T1000 (cell line): ENCODE data around the gene KMT5B.

ENCODE experiments used
- DNase-seq: peaks from one replicate; lab custom pipeline; 2025; ENCODE audit warnings: mixed read lengths; lab: John Stamatoyannopoulos, UW

KMT5B gene

DNA sequence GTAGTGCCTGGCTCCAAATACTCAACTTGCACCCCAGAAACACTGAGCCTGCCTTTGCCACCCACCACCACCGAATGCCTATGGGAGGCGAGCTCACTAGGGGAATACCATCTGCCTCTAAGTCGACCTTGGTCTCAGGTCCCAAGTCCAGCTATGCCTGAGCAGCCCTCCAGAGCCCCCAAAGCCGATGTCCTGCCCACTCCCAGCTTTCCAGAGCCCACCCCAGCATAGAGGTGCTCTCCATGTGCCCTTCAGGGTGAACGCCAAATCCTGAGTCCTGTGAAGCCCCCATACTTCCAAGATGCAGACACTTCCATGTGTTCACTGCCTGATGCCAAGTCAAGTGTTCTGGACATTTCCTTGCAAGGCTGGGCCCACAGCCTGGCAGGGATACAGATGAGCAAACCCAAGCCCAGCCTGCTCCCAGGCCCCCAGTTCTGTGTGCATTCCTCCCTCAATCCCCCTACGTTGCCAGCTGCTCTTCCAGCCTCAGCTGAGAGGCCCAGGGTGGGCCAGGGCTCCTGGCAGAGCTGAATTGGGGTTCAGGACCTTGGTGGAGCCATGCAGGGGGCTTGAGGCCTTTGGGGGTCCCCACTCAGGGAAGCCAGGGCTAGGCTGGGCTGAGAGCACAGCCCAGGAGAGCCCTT lies 2.6 kb upstream of the KMT5B start:
- no peak for DNase-seq

DNA sequence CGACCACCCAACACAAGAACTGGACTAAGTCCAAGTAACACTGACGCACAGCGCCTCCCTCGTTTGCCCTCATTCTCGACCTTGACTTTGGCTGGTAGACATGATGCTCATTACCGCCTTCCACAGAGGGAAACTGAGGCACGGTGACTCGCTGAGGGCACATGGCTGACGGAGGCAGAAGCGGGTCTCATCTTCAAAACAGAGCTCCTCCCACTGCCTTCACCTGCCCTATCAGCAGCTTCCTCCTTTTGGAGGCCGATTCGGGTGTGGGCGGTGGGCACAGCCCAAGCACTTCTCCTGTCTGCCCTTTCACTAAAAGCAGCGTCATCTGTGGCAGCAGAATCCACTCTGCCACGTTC lies 2.0 kb upstream of the KMT5B start:
- no peak for DNase-seq

DNA sequence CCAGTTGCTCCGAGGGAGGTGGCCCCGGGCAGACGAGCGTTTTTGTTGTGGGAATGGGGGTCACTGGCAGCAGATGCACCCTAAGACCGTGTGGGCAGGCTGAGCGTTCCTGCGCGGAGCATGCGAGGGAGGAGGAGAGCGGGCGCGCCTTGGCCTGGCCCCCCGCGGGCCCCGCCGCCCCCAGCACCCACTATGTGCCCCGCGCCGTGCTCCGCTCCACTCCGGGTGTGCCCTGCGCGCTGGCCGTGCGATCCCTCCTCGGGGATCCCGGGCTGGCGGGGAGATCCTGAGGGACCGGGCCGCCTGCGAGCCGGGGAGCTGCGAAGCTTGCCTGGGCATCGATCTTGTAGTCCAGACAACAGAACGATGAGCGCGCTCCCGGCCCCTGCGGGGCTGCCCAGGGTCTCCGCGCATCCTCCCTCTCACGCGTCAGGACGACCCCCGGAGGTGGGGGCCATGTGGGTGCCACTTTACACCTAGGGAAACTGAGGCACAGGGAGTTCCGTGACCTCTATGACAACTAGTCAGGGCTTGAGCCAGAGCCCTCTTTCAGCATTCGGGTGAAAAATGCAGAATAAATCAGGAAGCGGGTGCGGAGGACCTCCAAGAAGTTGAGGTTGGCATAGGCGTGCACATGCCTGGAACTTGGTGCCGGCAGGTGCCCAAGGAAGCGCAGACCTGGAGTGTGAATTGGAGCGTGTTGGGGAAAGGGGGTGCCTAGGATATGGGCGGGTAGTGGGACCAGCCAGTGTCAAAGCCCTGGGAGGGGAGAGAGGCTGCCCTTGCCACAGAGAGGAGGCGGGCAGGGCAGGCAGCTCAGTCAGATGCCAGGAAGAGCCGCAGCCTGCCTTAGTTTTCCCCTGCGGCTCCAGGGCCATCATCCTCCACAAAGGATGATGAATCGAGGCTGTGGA lies 1.3 kb upstream of the KMT5B start:
- peak; percentile 34 for DNase-seq

DNA sequence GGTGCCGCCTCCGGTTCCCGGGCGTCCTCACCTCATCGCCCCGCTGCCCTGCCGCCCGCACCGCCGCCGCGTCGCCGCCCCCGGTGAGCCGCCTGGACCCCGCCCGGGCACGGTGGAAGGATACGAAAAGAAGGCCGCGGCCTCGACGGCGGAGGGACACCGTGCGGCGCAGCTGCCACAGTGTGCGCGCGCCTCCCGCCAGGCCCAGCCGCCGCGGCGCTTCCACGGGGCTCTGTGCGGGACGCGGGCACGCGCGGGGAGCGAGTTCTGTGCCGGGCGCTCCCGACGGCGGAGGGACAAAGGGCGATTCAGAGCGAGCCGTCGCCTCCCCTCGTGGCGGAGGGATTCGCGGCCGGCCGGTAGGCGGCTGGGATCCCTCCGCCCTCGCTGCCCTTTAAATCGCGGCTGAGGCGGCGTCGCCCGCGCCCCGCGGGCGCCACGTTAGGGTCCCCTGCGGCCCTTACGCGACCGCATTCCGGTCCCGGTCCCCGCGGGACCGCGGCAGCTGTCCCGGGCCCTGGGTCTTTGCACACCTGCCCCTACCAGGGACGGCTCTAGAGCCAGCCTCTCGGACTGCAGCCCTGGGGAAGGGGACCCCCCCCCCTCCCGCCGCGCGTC lies 568 bp upstream of the KMT5B start:
- DNase-seq, result peak; percentile 86

DNA sequence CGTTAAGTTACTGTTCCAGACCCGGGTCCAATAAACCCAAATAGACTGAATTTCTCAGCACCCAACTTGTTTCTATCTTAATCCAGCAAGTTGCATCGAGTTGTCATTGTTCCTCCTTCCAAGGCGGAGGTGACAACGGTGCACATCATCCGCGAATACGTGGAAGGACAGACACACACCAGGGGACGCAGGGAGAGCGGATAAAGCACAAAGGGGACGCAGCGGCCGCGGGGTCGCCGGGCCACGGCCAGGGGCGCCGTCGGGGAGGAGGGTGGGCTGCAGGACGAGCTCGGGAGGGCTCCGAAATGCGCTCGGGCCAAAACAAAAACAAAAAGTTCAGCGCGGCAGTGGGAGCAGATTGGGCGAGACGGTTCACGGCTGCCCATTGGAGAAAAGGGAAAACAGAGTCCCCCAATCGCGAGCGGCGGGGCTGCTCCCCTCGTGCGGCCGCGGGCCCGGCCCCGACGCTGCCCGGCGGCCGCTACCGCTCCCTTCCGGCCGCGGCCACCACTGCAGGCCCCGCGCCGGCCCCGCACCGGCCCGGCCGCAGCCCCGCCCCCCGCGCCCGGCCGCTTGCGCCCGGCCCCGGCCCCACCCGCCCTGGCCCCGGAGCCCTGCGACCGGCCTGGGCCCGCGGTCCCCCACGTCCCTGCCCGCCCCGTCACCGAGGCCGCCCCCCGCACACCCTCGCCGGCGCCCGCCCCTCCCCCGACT lies 518 bp downstream of the KMT5B start:
- peak; percentile 32 for DNase-seq

DNA sequence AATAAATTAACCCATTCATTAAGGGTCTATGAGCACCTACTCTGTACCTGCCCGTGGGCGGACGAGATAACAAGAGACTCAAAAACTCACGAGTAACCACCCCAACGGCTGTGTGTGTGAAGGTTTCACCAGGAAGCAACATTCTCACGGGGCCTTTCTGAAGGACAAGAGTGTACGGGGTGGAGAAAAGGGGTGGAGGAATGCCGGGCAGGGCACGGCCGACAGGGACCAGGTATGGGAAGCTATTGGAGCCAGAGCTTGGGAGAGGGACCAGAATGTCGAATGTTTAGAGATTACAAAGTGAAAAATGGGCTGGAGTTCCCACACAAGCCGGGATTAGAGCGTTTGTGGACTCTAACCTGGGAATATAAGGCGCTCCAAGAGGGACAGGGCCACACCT lies 1.6 kb downstream of the KMT5B start:
- no peak for DNase-seq

DNA sequence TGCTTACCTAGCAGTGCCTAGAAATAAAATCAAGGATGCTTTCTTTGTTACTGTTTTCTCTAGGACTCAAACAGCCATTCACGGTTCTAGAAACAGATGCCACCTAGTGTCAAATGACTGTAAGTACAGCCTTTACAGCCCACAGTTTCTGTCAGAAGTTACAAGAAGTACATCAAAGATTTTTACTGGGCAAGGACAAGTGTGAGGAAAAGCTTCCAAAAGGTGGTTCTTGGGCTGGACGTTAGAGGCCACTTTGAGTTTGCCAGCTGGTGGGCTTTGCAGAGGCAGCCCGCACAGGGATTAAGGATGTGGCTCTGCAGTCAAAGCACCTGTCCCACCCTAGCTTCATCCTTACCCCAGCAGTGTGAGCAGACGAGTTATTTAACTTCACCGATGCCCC lies 6.9 kb downstream of the KMT5B start:
- DNase-seq, result no peak

DNA sequence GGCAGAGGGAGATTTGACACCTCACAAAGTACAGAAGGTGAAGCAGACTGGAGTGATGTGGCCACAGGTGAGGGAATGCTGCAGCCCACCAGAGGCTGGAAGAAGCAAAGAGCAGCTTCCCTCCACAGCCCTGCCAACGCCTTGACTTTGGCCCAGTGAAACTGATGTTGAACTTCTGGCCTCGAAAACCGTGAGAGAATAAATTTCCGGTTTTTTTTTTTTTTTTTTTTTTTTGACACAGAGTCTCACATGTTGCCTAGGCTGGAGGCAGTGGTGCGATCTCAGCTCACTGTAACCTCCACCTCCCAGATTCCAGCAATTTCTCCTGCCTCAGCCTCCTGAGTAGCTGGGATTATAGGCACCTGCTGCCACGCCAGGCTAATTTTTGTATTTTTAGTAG lies 8.7 kb downstream of the KMT5B start:
- DNase-seq, result no peak

DNA sequence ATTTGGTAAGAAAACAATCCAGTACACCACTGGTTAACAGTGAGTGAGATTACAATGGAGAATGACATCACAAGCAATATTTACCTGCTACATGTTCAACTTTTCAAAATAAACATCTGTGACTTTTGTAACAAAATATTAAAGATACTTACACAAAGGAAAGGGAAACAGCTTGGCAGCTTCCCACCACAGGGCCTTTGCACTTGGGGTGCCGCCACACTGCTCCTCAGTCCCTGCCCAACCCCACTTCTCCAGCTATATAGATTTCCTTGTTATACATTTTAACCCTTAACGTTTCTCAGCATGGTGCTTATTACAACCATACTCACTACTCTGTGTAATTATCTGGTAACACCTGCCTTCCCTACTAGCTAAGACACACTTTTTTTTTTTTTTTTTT lies 10.9 kb downstream of the KMT5B start:
- DNase-seq, result no peak

DNA sequence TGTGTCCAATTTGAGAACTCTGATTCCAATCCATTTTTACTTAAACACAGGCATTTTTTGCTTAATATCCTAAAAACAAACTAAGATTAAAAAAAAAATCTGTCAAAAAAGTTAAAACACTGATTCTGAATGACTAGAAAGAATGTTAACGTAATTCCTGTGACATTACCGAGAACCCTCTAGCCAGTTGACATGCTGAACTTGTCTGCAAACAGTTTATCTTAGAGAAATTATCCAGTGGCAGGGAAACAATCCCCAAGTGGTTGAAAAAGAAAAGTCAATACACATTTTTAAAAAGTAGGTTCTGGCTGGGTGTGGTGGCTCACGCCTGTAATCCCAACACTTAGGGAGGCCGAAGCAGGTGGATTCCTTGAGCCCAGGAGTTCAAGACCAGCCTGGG lies 11.6 kb downstream of the KMT5B start:
- no peak for DNase-seq

DNA sequence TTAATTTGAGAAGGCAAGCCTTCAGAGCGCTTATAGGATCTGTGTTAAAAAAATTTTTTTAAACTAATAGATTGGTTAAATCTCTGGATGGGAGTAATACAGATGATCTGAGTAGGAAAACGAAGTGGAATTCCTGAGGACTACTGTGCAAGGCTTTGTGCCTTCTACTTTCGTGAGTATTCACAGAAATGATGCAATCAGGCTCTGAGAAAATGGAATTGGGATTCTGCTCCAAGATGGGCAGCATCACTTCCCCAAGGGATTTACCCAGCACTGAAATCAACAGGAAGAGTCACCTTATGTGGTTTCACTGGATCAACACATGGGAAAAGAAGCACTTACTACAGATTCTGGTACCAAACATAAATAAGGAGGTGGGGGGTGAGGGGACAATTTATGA lies 12.5 kb downstream of the KMT5B start:
- no peak for DNase-seq

DNA sequence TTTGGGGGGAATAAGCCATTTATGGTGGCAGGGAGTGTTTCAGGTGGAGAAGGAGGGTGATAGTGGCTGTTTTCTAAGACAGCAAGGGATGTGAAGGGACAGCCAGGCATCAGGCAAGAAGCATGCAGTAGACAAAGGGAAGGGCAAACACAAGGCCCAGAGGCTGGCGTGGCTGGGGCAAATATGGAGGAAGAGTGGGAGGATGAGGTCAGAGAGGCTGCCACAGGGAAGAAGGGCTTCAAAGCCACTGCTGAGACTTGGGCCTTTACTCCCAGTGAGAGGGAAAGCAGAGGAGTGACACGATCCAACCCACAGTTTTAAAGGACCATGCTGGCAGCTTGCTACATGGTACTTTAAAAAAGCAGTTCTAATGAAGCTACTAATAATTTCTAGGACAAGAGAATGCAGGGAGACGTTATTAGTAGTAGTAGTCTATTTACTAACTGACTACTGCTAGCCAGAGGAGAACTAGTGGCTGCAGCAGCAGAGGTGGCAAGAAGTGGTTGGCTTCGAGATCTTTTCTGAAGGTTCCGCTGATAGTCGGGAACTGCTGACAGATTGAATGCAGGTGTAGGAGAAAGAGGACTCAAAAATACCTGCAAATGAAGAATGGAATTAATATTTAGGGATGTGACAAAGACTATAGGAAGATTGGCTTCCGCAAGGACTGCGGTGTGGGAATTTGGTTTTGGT lies 13.7 kb downstream of the KMT5B start:
- no peak for DNase-seq

DNA sequence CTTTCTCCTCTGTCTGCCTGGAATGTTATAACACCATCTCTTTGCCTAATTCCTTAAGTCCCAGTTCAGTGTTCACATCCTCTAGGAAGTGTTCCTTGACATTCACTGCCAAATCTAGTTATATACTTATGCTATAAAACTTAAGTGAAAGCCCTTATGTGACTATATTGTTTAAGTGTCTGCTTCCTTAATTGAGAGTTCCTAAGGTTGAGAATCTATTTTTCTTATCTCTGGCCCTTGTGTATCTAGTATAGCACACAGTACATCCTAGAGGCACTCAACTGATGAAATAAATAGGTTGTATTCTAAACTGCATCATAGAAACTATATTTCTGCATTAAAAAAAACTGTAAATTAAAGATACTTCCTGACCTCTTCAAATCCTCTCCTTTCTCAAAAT lies 16.9 kb downstream of the KMT5B start:
- no peak for DNase-seq

DNA sequence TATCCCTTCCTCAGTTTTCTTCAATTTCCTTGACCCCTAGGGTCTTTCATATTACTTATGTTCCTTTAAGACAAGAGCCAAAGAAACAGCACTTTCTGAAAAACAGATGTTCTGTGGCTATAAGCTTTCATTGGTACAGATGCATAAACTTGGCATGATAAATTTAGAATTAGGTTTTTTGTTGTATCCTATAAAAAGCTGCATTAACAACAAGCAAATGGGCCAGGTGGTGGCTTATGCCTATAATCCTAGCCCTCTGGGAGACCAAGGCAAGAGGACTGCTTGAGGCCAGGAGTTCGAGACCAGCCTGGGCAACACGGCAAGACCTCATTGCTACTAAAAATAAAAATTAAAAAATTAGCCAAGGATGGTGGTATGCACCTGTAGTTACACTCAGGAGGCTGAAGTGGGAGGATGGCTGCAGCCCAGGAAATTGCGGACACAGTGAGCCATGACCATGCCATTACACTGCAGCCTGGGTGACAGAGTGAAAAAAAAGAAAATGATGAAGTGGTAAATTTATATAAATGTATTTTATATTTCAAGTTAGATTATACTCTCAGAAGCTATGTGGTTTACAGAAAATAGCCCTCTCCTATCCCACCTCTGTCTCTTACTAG lies 18.3 kb downstream of the KMT5B start:
- no peak for DNase-seq

DNA sequence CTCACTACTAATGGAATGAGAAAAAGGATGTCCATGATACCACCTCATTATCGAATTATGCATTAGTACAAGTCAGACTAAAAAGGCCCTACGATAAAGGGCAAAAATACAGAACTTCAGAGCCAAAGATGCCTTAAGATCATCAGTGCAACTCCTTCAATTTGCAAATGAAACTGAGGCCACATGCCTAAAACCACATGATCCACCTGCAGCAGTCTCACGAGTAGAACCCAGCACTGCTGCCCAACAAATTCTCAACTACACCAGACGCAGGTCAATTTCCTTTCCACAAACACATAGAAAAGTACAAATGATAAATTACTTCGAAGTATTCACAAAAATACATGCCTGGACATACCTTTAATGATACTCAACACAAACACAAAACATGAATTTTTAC lies 20.1 kb downstream of the KMT5B start:
- no peak for DNase-seq

DNA sequence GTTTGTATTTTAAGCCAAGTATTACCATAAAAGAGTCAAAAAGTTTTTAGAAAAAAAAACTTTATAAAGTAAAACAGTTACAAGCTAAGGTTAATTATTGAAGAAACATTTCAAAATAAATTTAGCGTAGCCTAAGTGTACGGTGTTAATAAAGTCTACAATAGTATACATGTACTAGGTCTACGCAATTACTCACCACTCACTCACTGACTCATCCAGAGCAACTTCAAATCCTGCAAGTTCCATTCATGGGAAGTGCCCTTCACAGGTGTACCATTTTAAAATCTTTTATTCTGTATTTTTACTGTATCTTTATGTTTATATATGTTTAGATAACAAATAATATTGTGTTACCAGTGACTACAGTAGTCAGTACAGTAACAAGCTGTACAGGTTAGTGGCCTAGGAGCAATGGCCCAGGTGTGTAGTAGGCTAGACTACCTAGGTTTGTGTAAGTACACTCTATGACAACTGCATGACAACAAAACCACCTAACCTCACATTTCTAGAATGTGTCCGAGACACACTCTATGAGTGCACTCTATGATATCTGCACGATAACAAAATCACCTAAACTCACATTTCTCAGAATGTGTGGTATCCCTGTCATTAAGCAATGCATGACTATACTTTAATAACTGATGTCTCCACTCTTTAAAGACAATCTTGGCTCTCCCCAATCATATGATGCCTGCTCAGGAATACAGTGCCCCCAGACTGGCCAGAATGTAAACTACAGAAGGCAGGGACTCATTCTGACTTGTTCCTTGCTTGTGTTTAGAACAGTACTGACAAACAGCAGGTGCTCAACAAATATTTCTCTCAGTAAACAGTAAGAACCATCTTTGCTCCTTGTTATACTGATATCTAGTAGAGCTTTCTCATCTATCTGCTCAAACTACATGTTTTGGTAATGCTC lies 21.2 kb downstream of the KMT5B start:
- DNase-seq, result no peak

DNA sequence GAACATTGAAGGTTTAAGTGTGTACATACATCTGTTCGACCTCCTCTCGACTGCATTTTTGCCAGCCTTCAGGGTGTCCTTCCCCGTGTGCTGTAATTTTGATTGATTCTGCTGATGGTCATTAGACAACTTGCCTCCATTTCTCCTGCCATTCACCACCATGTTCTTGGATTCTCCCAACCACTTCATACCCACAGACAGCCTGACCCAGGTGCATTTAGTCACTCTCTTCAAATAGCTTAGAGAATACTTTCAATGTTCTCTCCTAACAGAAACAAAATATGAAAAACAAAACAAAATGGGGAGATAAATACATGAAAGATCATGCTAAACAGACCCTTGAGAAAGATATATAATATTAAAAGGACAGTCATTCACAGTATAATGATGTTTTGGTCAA lies 23.2 kb downstream of the KMT5B start:
- no peak for DNase-seq

DNA sequence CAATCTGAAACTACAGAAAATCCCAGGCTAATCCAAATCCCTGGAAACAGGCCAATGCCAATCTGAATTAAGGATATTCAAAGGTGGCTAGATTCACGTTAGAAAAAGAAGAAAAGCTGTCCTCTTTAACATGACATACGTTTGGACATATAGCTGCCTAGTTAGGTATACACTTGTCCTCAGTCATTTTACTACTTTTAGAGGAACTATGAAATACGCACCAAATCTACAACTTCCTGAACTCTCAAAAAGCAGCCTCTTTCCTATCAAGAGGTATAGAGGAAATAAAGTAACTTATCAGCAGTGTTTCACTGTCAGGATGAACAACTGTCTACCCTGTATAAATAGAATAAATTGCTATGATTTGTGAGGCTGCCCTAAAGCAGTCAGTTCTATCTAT lies 24.0 kb downstream of the KMT5B start:
- DNase-seq, result no peak

DNA sequence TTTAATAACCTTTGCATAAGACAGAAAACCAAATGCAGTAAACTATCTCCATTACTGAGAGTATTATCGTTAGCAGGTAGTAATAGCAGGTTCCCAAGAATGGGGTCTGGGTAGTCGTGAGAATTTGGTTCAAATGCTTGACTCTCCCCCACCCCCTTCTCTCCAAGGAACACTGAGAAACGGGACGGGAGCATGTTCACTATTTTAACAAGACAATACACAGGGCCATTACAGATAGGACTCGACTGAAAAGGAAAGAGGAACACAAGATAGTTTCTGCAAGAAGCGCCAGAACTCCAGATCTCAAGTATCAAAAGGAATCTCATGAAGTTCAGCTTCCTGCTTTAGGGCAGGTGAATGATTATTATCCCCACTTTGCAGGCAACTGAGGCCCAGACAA lies 27.0 kb downstream of the KMT5B start:
- DNase-seq, result no peak

DNA sequence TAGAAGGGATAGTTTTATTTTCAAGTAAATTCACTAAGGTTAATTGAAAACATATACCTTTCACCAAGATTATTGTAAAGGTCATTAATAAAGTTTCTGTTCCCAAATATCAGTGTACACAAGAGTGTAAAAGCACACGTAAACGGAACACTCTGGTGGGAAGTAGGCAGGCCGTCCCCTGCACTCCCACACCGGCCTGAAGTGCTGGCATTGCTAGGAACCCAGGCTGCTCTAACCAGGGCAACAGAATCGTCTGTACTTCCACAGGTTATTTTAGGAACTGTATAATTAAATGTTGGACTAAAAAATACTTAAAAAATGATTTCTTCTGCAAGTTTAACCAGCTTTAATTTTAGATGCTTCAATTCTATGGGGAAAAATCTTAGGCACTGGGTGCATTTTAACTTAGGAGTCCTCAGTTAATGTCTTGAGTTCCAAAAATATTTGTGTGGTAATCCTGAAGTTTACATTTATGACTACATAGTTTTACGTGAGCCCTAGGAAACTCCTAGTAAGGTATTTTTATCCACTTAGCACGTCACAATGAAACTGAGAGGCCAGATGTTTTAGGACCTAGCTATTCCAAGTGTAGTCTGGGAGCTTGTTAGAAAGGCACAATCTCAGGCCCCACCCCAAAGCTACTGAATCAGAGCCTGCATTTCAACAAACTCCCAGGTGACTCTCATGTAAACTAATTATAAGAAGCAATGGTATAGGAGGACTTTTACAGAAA lies 31.2 kb downstream of the KMT5B start:
- no peak for DNase-seq
